ENCODE measurements around the gene YWHAQ. TPM values are rescaled to one million over a fixed set of nuclear protein-coding genes. Genes with fewer than 3 reads are reported as not detected.

The YWHAQ gene
- total RNA-seq, 1 donor from 2014 or later: 655 TPM

- Mint-ChIP-seq H3K9me3 (no peaks in the 10 kb centered on the region), H3K4me1 (no peaks in the 10 kb centered on the region), H3K27me3 (ENCODE audit: insufficient read depth, low read depth) (no peaks in the 10 kb centered on the region), H3K27ac (no peak overlapping the region), H3K4me3 (no peak overlapping the region), H3K36me3 (peaks cover 2% of the 10 kb centered on the region)
- no peaks in the 10 kb centered on the region for H3K27me3 ChIP-seq
- H3F3A ChIP-seq (ENCODE audit: low read depth): peaks cover 4% of the 10 kb centered on the region
- no peak overlapping the region for H3K27ac ChIP-seq
- H3K36me3 ChIP-seq: no peaks in the 10 kb centered on the region
- TF ChIP-seq EZH2phosphoT487 (IDR thresholded peaks at IDR 0.05) (no peak), EZH2 (IDR thresholded peaks at IDR 0.05) (no peak), CTCF (IDR thresholded peaks at IDR 0.05) (no peak)
- no peaks in the 10 kb centered on the region for H4K20me1 ChIP-seq (ENCODE audit: low read depth)
- H3K9ac ChIP-seq: no peak overlapping the region
- no peak overlapping the region for H3K4me2 ChIP-seq
- no peak overlapping the region for H3K4me3 ChIP-seq
- H3K79me2 ChIP-seq (ENCODE audit: low read depth): no peaks in the 10 kb centered on the region
- H3K4me1 ChIP-seq: no peaks in the 10 kb centered on the region
- no peak for DNase-seq (ENCODE audit: low spot score)
- no peaks in the 10 kb centered on the region for H3K9me3 ChIP-seq (ENCODE audit: low read depth)
- no peak overlapping the region for H2AFZ ChIP-seq (replicated peaks)
Measured at GRCh38 chr2:9570182-9571060, 60.4 kb downstream of the YWHAQ start.

GRCh38 chr2:9565436-9566153, 65.2 kb downstream of the YWHAQ start:
- TF ChIP-seq EZH2 (IDR thresholded peaks at IDR 0.05): no peak
- TF ChIP-seq EZH2phosphoT487 (IDR thresholded peaks at IDR 0.05): no peak
- no peak for TF ChIP-seq CTCF (IDR thresholded peaks at IDR 0.05)
- H3K9me3 Mint-ChIP-seq: no peaks in the 10 kb centered on the region
- no peaks in the 10 kb centered on the region for H3F3A ChIP-seq (ENCODE audit: low read depth)
- no peaks in the 10 kb centered on the region for H3K79me2 ChIP-seq (ENCODE audit: low read depth)
- H4K20me1 ChIP-seq (ENCODE audit: low read depth): no peaks in the 10 kb centered on the region
- H3K4me3 Mint-ChIP-seq: no peak overlapping the region
- H2AFZ ChIP-seq (replicated peaks): no peak overlapping the region
- no peak overlapping the region for H3K9ac ChIP-seq
- no peak overlapping the region for H3K4me3 ChIP-seq
- DNase-seq (ENCODE audit: low spot score): no peak
- H3K4me2 ChIP-seq: no peak overlapping the region
- H3K9me3 ChIP-seq (ENCODE audit: low read depth): no peaks in the 10 kb centered on the region
- H3K27ac Mint-ChIP-seq: no peak overlapping the region
- no peaks in the 10 kb centered on the region for H3K4me1 ChIP-seq
- no peaks in the 10 kb centered on the region for H3K4me1 Mint-ChIP-seq
- no peaks in the 10 kb centered on the region for H3K36me3 Mint-ChIP-seq
- no peak overlapping the region for H3K27ac ChIP-seq
- no peaks in the 10 kb centered on the region for H3K36me3 ChIP-seq
- no peaks in the 10 kb centered on the region for H3K27me3 Mint-ChIP-seq (ENCODE audit: insufficient read depth, low read depth)
- H3K27me3 ChIP-seq: no peaks in the 10 kb centered on the region

GRCh38 chr2:9560628-9561027, 70.2 kb downstream of the YWHAQ start:
- H3K27me3 Mint-ChIP-seq (ENCODE audit: insufficient read depth, low read depth): no peaks in the 10 kb centered on the region
- Histone ChIP-seq H2AFZ (replicated peaks) (no peak overlapping the region), H3F3A (ENCODE audit: low read depth) (peaks cover 20% of the 10 kb centered on the region), H3K4me1 (peaks cover 5% of the 10 kb centered on the region), H3K9ac (no peak overlapping the region), H3K4me2 (no peak overlapping the region), H3K4me3 (no peak overlapping the region), H3K79me2 (ENCODE audit: low read depth) (peaks cover 22% of the 10 kb centered on the region), H3K27ac (no peak overlapping the region), H3K27me3 (no peaks in the 10 kb centered on the region), H4K20me1 (ENCODE audit: low read depth) (no peaks in the 10 kb centered on the region), H3K9me3 (ENCODE audit: low read depth) (no peaks in the 10 kb centered on the region), H3K36me3 (no peaks in the 10 kb centered on the region)
- peaks cover 6% of the 10 kb centered on the region for H3K36me3 Mint-ChIP-seq
- TF ChIP-seq EZH2 (IDR thresholded peaks at IDR 0.05) (no peak), CTCF (IDR thresholded peaks at IDR 0.05) (no peak), EZH2phosphoT487 (IDR thresholded peaks at IDR 0.05) (no peak)
- H3K27ac Mint-ChIP-seq: no peak overlapping the region
- H3K4me3 Mint-ChIP-seq: no peak overlapping the region
- H3K4me1 Mint-ChIP-seq: peaks cover 9% of the 10 kb centered on the region
- no peak for DNase-seq (ENCODE audit: low spot score)
- H3K9me3 Mint-ChIP-seq: no peaks in the 10 kb centered on the region

All from neural progenitor cell (in vitro differentiated cells).